GM21576 (cell line): ENCODE measurements around the gene HENMT1.

Experiments used
- ATAC-seq: cut with Tn5 transposase; IDR thresholded peaks from one replicate; pipeline ENCODE4 v1.9.1; 2021; ENCODE audit warnings: mild to moderate bottlenecking, moderate library complexity; ENCODE audit not compliant: unreplicated experiment

The HENMT1 gene

GRCh38 chr1:108628665-108629064 lies 32.2 kb downstream of the HENMT1 start:
- ATAC-seq: no peak

- ATAC-seq: no peak
Measured at GRCh38 chr1:108627951-108628350, 32.9 kb downstream of the HENMT1 start.

GRCh38 chr1:108627256-108627655 lies 33.6 kb downstream of the HENMT1 start:
- ATAC-seq: no peak

GRCh38 chr1:108624069-108624468 lies 36.8 kb downstream of the HENMT1 start:
- ATAC-seq: no peak

DNA sequence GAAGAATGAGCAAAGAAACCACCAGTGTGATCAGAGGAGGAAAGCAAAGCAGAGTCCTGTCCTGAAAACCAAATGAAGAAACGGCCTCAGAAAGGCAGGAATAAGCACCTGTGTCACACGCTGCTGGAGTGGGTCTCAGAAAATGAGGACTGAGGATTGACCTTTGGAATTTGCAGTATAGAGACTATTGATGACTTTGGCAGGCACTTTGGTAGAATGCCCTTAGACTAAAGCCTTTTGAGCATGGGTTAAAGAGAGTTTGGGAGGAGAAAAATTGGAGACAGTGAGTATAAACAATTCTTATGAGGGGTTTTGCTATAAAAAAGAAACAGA lies 43.2 kb downstream of the HENMT1 start:
- ATAC-seq: no peak

- ATAC-seq: no peak
Measured at GRCh38 chr1:108617008-108617723, 43.7 kb downstream of the HENMT1 start.

GRCh38 chr1:108615544-108615943 lies 45.3 kb downstream of the HENMT1 start:
- no peak for ATAC-seq

- ATAC-seq: no peak
Measured at GRCh38 chr1:108612496-108612895, 48.4 kb downstream of the HENMT1 start.

DNA sequence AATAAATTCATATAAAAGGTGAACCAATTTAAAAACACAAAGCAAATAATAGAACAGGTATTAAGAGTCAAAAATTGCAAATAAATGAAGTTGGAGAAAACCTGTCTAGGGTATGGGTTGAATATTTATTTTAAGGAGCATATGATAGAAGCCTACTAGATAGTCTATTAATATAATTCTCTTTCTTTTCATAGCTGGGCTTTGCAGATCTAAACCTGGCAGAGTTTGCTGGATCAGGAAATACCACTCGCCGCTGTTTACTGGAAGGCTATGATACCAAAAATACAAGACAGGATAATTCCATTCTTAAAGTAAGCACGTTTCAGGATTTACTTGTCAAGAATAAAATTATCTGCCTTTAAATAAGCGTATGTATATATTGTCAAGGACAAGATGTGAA lies 48.9 kb downstream of the HENMT1 start:
- ATAC-seq: no peak

GRCh38 chr1:108610073-108610472 lies 50.8 kb downstream of the HENMT1 start:
- no peak for ATAC-seq

- ATAC-seq: no peak
Measured at GRCh38 chr1:108609483-108610049, 51.3 kb downstream of the HENMT1 start.

- ATAC-seq: no peak
Measured at GRCh38 chr1:108606478-108606877, 54.4 kb downstream of the HENMT1 start.

GRCh38 chr1:108605633-108606032 lies 55.3 kb downstream of the HENMT1 start:
- ATAC-seq: no peak

- ATAC-seq: no peak
Measured at GRCh38 chr1:108601708-108602410, 59.0 kb downstream of the HENMT1 start.

DNA sequence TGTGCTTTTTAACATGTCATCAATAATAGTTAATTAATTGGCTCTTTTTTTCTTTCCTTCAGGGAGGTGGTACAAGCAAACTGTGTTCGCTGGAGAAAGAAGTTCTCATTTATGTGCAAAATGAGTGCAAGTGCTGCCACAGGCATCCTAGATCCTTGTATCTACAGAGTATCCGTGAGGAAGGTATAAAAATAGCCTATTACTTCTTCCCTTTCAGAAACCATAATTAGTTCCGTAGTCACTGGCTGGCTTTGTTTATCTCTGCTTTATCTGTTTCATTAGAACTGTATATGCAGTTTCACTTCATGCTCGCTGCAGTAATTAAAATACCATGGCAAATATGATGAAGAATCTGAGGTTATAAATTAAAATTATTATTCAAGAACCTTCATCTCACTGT lies 60.4 kb downstream of the HENMT1 start:
- ATAC-seq: no peak

DNA sequence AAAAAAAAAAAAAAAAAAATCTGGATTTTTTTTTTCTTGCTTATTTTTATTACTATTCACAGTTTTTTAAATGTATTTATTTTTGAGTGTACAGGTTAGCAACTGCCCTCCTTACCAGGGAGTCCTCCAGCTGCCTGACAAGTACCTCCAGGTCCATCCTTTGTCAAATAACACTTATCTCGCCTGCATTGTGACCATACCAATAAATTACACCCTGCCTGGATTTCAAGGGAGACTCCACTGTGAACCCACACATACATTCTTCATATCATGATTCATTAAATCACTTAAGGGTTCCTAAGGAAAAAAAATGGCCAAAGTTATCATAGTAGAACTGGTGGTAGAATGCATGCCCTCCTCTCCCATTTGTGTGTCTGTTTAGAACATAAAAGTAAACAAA lies 62.6 kb downstream of the HENMT1 start:
- no peak for ATAC-seq
